ENCODE data around the gene GMPS.
"Not testable (repeated sequence)": the region's sequence is repeated elsewhere in the genome, so short reads cannot be mapped to it uniquely, and the experiment has no call there.

Gene GMPS

DNA sequence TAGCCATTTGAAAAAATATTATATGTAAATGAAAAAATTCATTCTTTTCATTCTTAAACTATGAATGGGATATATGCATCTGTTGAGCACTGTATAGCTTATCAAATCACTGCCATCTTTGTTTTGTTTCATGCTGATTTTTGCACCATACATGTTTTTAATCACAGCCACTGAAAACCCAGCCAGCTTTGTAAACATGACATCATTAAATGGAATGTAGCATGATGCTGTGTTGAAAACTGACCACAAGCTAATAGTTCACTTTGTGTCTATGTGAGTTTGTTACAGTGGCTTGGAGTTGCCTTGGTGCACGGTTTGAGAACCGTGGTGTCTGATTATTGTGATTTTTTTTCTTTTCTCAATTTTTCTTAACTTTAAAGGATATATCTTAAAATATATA lies 75.7 kb downstream of the GMPS start:
- no peak for DNase-seq

DNA sequence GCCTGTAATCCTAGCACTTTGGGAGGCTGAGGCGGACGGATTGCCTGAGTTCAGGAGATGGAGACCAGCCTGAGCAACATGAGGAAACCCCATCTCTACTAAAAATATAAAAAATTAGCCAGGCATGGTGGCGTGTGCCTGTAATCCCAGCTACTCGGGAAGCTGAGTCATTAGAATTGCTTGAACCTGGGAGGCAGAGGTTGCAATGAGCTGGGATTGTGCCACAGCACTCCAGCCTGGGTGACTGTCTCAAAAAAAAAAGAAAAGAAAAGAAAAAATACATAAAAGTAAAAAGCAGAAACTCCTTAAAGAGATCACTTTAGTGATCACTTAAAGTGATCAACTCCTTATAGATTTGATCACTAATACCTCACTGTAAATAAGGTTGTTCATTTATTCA lies 78.0 kb downstream of the GMPS start:
- DNase-seq, result no peak

DNA sequence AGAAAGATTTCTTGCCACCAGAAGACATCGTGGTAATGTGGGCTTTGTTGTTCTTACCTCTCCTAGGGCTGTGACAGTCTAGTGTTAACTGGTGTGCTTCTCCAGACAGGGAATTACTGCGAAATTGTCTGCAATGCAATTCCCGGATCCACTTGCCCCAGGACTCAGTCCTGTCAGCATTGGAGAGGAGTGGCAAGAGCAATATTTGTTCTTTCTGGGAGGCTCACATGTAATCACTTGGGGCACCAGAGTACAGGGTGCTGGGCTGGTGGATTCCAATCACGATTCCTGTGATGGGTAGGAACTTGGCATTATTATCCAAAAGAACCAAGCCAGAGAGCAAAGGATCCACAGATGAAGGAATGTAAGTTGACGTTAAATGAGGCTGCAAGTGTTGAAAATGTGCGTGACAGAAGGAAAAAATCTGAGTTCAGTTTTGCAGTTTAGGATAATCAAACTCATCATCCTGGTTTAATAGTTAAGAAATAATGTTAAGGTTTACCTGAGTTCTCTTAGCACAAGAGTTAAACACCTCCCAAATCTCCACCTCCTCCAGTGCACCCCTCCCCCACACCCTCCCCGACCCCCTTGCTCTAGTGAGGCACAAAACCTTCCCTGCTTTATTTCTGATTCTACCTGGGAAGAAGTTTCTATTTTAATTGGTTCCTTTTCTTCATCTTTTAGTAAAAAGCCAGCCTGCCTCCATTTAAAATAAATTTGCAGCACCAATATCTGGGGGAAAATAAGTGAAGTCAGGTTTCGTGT lies 79.2 kb downstream of the GMPS start:
- DNase-seq, result no peak

DNA sequence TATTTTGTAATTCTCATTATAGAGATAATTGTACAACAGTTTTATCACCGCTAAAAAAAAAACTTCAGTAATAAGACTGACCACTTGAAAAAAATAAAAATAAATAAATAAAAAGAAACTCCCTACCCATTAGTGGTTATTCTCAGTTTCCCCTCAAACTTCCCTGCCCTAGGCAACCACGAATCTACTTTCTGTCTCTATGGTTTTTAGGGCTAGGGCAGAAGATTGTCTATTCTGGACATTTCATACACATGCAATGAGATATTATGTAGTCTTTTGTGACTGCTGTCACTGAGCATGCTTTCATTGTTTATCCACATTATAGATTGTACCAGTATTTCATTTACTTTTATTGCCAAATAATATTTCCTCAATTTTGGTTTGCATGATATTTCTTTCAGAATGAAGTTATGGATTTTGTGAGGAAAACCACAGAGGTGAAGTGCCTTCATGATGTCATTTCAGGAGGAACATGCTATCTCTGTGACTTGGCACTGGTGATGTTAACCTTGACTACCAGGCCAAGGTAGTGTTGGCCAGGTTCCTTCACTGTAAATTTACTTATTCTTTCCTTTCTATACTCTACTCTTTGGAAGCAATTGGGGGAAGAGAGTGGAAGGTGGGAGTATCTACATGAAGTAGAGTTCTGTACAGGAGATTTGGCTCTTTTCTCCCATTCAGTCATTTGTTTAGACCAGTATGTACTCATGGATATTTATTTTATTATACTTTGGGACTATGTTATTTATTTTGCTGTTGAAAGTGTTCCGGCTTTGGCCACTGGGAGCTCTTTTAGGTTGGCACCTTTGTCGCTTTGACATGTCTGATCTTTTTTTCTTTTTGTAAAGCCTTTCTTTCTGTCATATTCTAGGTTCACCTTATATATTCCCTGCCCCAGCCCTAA lies 86.3 kb downstream of the GMPS start:
- DNase-seq, result no peak

DNA sequence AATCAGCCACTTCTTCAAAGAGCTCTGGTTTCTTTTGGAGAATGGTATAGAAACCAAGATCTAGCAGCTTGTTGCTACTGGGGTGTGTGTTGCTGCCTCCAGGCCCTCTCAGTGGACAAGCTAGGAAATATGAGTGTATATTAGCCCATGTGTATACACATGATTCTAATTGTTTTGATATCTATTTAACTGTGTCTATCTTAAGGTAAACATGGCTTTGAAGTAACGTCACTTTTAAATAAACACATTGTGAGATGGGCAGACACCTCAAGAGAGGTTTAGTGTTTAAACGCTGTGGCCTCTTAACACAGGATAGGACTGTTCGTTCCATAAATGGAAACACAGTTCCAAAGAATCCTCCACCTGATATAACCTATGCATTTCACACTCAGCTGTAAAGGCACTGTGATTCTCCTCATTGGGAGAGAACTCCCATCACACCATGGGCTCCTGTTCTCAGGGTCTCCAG lies 87.0 kb downstream of the GMPS start:
- no peak for DNase-seq

DNA sequence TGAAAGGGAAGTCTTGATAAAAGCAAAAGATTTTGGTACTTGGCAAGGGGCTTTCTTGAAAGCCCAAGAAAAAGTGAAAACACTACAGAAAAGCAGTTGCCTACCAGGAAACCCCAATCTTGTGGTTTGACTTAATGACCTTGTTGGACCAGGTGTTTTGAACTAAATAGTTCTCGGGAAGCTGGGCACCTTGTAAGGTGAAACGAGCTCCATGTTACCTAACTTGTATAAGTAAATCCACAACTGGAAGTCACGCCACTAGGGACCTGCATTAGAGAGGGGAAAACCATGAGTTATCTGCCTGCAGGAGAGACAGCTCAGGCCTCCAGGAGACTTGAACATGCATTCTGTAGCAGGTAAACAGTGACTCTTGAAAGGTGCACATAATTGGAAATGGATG lies 88.2 kb downstream of the GMPS start:
- DNase-seq, result no peak

DNA sequence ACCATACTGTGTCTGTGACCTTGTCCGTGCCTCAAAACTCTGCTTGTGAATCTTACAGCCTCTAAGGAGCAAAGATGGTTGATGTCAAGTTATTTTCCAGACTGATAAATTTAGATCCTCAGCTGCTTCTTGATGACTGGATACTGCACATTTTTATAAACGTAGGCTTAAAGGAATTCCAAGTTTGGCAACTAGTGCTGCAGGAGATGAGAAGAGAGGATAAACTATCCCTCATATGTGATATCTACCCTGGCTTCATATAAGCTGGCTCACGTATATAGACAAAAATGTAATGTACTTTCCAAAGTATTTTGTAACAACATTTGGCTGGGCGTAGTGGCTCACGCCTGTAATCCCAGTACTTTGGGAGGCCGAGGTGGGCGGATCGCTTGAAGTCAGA lies 89.6 kb downstream of the GMPS start:
- no peak for DNase-seq

DNA sequence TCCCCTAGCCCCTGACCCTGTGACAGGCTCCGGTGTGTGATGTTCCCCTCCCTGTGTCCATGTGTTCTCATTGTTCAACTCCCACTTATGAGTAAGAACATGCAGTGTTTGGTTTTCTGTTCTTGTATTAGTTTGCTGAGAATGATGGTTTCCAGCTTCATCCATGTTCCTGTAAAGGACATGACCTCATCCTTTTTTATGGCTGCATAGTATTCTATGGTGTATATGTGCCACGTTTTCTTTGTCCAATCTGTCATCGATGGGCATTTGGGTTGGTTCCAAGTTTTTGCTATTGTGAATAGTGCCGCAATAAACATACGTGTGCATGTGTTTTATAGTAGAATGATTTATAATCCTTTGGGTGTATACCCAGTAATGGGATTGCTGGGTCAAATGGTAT lies 90.6 kb downstream of the GMPS start:
- DNase-seq, result not testable (repeated sequence)

DNA sequence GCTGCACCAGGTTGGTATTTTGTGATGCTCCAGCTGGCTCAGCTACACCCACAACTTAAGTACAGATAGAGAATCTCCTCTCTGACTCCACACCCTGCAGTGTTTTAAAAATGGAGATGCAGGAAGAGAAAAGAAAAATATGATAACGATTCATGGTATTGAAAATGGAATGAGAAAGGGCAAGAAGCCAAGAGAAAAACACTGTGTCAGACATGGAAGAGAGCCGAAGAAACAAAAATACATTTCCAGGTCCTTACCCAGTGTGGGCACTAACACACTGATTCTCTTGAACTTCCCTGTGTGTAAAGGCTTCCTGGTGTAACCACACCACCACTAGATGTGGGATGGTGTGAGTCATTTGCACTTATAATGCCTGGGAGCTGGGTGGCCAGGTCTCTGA lies 93.1 kb downstream of the GMPS start:
- no peak for DNase-seq

DNA sequence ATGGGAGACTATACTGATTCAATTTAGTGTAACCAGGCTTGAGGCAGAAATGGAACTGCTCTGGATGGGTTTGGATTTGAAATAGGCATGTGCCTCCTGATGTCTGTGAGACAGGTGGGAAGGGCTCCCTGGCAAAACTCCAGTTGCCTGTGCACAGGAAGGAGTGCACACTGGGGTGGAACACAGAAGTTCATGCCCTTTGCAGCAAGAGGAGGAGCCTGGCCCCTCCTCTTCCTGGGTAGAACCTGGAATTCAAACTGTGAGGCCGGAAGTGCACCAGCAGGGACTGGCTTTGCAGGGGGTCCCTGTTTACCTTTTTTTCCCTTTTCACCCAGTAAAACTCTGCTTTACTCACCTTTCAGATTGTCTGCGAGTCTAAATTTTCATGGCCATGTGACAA lies 99.9 kb downstream of the GMPS start:
- DNase-seq, result no peak

DNA sequence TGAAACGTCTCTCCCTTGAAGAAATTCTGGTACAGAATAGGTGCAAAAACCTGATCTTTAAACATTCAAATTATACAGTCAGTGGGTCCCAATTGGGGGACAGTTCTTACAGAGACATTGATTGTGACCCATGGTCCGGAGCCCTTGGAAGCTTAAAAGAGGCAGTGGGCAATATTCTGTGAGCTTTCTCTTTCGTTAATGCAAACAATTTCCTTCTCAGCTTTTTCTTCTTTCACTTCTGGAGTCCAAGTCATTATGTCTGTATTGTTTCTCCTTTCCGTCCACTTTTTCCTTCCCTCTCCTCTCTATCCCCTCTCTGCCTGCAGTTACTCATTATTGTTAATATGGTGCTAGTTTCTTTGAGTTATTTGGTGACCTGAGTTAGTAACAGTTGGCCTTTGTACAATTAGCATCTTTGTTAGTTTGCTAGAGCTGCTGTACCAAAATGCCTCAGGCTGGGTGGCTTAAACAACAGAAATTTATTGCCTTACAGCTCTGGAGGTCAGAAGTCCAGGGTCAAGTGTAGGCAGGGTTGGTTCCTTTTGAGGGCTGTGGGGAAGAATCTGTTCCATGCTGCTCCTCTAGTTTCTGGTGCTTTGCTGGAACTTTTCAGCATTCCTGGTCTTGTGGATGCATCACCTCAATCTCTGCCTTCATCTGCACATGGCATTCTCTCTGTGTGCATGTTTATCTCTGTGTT lies 102.6 kb downstream of the GMPS start:
- DNase-seq, result no peak

DNA sequence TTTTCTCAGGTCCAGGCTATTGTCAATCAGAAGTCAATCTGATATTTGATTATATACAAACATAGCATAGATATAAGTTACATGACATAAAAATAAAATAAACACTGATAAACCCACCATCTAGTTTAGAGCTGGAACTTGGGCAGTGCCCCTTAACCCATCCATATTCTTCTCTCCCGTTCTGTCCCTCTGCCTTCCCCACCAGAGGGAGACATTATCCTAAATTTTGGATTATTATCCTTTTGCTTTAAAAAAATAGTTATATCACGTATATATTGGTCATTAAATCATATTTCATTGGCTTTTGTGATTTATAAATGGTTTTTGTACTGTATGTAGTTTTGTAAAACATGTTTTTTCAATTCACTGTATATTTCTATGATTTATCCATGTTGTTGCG lies 107.9 kb downstream of the GMPS start:
- peak in 1 of 2 experiments; percentile 25 for DNase-seq

DNA sequence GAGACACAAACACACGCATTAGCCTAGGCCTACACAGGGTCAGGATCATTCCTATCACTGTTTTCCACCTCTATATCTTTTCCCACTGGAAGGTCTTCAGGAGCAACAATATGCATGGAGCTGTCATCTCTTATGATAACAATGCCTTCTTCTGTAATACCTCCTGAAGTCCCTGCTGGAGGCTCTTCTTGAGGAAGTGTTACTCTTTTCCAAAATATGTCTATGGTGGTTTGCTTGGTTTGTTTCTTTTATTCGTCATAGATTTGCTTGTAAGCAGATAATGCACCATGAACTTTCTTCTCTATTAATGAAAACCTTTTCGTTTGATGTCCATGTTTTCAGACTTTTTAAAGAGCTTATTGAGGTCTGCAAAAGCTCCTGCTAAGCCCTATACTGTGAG lies 109.3 kb downstream of the GMPS start:
- no peak for DNase-seq

DNA sequence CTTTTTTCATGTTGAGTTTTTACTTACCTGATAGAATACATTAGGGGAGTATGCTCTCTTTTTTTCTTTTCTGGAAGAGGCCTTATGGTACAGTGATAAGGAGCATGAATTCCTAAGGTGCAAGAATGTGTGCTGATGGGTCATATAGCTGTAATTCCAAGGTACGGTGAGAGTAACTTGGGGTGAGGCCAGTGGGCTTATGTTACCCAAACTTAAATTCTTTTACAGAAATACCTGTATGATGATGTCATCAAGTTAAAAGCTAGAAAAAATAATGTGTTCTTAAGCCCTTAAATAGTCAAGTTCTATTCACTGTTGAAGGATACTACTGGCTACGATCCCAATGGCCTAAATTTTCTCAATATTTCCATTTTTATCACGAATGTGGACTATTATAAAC lies 111.2 kb downstream of the GMPS start:
- no peak for DNase-seq

DNA sequence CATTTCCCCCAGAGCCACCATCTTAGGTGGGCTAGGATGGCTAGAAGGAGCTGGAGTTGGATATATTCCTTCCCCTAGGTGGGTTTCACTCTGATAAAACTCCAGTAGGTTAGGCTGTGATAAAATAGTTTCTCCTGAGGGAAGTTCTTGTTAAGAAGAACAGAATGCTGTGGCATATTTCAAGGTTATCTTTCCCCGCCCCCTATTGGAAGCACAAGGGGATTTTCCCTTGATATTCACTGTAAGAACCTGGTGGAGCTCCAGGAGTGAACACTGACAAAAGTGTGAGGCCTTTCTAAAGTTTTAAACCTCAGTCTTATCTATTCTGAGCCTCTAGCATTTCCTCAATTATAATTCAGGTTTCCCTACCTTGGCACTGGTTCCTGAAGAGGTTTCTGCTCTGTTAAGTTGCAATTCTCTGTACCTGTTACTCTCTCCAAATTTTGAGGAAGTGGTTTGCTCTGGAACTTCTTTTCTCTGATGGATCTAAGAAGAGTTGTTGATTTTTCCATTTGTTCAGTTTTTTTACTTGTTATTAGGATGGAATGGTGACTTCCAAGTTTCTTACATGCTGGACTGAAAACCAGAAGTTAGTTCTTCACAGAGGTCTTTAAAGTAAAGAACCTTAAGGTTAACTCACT lies 113.5 kb downstream of the GMPS start:
- no peak for DNase-seq

DNA sequence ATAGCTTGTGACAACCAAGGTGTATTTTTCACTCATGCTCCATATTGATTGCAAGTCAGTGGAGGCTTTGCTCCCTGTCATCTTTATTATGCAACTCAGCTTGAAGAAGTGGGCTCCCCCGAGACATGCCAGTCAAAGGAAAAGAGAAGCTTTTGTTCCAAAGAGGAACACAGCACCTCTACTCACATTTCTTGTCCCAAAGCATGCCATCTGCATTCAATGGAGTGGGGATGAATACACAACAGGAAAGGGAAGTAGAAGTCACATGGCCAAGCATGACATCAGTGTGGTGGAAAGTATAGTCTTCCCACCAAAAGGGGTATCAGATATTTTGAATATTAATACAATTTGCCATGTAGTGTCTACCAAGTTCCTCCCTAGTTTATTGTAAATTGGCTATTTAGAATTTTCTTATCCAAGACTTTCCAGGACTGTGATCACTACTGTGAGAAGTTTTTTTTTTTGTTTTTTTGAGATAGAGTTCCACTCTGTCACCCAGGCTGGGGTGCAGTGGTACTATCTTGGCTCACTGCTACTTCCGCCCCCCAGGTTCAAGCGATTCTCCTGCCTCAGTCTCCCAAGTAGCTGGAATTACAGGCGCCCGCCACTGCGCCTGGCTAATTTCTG lies 114.5 kb downstream of the GMPS start:
- no peak for DNase-seq

DNA sequence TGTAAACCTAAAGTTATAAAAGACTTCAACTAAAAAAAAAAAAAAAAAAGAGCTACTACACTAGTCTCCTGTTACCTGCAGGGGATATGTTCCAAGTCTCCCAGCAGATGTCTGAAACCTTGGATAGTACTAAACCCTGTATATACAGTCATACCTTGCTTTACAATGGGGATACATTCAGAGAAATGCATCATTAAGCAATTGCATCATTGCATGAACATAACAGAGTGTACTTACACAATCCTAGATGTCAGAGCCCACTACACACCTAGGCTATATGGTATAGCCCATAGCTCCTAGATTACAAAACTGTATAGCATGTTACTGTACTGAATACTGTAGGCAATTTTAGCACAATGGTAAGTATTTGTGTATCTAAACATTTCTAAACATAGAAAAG lies 119.1 kb downstream of the GMPS start:
- DNase-seq, result no peak

DNA sequence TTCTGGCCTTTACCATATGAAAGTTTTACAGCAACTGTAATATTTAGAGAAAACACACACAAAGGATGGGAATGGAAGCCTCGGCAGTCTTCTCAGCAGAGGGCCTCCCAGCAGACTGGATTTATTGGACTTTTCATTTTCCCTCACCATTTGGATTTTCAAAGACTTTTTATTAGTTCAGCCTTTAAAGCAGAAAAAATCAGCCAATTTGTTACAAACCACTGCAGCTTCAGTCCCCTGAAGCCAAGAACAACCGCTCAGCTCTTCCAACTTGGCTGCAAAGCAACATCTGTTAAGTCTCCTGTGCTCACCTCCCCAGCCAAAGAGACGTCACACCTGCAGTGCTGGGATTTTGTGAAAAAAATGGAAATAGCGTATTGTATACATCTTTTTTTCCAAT lies 120.8 kb downstream of the GMPS start:
- no peak for DNase-seq

DNA sequence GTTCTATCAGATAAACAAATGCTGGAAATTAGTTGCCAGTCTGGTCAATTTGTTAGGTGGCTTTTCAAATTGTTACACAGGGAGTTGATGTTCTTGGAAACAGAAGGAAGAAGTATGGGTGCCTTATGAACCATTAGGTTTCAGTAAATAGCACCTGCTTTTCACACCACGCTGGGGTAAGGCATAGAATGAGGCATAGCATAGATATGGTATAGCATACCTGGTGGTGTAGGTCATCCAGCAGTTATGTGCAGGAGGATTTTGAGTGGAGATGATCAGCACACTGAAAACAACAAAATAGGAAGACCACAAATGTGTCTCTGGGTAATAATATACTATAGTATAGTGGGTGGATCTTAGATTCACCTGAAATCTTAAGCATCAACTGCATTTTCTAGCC lies 121.4 kb downstream of the GMPS start:
- no peak for DNase-seq

All from NCI-H446 (cell line).